Activated T-helper 9 cell treated with anti-CD3 and anti-CD28 coated beads, Interleukin-2, amount 50 U/mL, for 16 hours (primary cell): ENCODE results near the gene KAT7.

ENCODE experiments used
- DNase-seq: peaks from one replicate; pipeline ENCODE4 v3.0.0-alpha.2; 2020; ENCODE audit warnings: low read depth

Gene KAT7

DNA sequence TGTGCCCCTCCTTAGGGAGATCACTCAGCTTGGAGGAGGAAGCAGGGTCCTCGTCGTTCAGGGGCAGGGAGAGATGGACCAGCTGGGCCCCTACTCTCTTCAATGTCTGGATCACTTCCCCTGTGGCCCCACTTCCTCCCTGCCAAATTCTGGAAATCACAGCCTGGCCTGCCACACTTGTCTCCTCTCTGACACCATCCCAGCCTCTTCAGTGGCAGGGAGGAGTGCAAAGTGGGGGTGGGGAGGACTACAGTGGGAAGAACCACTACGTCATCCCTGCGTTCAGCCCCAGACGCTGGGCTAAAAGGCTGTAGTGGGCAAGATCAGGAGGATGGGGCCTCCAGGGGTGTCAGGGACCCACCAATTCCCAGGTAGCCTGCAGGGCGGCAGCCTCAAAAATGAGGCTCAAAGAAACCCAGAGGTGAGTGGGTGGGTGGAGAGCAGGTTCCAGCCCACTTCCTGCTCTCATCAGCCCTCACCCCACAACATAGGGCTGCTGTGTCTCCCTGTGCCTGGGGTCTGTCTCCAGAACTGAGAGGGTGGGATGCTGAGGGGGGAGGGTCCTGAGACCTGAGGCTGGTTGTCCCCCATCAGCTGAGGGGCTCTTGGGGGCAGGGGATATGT is 84.4 kb downstream of the KAT7 start:
- DNase-seq = no peak

DNA sequence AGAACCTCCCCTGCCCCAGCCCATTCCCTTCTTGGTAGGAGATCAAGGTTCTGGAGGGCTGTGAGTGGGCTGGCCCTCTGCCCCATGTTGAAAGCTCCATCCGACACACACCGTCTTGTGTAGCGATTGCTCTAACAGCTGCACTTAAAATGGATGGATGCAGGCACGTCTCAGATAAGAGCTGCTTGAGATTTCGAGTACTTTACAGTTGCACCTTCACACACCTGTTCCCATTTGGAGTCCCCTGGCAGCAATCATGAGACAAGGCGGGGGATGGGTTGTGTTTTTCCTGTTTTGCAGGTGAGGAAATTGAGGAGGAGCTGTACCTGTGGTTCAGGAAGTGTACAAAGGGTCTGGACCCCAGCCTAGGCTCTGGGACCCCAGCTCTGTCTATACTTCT is 85.0 kb downstream of the KAT7 start:
- no peak for DNase-seq

GRCh38 chr17:49873926-49874325 is 85.4 kb downstream of the KAT7 start:
- DNase-seq = no peak

DNA sequence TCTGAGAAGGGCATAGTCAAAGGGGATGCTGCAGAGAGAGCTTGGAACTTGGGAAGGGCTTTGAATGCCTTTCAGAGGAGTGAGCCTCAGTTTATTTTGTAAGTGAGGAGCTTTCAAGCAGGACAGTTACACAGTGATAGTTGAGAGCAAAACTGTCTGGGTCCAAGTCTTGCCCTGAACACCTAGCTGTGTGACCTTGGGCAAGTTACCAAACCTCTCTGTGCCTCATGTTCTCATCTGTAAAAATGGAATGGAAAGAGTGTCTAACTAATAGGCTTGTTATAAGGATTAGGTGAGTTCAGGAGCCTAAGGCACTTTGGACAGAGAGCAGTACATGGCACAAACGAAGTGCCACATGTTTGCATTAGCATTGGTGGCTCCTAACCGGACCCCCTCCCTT is 86.4 kb downstream of the KAT7 start:
- DNase-seq = no peak

- no peak for DNase-seq
These were observed 87.2 kb downstream of the KAT7 start for GRCh38 chr17:49875685-49876084.

GRCh38 chr17:49878931-49879904 is 90.7 kb downstream of the KAT7 start:
- DNase-seq = no peak

DNA sequence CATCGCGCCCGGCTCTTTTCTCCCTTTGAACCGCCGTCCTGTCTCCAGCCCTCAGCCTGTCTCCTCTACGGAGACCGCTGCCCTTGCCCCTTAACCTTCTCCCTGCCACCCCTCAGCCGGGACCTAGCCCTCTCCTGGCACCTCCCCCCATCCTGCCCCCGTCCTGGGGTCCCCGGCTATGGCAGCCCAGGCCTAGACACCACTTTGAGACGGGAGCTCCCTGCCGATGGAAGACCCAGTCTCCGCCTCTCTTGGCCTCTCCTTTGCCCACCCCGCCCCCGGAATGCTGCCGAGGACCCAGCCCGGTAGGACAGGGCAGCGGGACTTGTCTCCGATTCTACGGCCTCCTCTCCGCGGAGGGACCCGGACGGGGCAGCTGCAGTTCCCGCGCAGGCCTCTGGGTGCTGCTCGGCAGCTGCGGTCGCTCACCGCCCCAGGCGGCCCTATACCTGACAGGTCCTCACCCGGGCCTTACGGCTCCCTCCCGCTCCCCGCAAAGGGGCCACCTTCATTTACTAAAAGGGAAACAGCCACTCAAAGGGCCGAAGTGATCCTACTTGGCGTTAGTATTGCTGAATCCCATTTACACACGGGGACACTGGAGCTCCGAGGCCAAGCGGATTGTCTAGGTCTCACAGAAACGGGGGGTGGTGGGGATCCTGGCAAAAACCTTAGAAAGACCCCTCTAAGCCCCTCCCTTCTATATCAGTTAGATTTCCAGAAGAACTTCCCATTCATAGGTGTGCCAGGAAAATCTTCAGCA is 92.0 kb downstream of the KAT7 start:
- DNase-seq = peak; percentile 56

DNA sequence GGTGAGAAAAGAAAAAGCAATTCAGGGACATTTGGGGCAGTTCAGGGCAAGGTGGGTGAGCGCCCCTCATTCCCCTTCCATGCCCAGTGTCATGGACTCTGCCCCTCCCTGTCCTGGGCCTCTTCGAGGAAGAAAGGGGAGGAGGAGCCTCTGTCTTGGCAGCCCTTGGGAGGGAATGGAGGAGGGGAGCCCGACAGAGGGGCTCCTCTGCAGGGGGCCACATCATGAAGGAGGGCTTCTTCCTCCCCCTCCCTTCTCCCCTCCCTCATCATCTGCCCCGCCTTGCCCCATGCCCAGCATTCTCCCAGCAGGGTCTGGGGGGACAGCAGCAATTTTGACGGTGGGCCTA is 92.5 kb downstream of the KAT7 start:
- no peak for DNase-seq

DNA sequence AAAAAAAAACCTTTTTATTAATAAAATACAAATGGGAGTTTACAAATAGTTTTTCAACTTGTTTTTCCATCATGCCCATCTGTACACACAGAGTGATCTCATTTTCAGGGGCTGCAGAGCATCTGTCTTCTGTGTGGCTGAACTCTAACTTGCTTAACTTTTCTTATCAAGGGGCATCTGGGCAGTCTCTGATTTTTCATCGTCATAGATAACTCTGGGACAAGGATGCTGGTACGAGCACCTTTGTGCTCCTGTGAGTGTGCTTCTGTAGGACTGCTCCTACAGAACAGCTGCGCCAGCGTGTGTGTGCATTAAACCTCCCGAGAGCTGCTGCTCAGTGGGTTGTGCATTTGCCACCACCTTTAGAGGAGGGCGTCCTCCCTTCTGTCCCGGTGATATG is 94.0 kb downstream of the KAT7 start:
- no peak for DNase-seq
